ENCODE results near the gene EPHB6. TPM values are rescaled to one million over a fixed set of nuclear protein-coding genes. Genes with fewer than 3 reads are reported as not detected.

The EPHB6 gene
- polyA plus RNA-seq, 1 donor from 2014 or later, result 25.3 TPM

DNA sequence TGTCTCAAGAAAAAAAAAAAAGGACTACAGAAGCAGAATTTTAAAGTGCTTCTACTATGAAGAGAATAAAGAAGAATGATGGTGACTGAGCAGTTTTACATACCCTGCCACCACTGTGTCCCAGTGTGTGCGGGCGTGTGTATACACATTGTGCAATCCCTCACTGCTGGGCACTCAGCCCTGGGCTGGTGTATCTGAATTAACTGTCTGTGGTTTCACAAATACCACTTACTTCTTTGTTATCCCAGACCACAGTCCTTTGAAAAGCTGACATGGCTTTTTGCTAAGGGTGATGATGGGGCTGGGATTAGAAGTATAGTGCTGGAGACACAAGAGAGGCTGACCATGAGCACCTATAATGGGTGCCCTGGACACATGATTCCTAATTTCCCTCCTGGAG, 51.8 kb downstream of the EPHB6 start:
- Histone ChIP-seq H3K9me2 (ENCODE audit: insufficient read depth, low read length) (no peaks in the 10 kb centered on the region), H3K27ac (ENCODE audit: low read length) (no peak overlapping the region), H4K20me1 (ENCODE audit: insufficient read depth) (no peaks in the 10 kb centered on the region), H3K79me2 (replicated peaks; ENCODE audit: insufficient read depth, low read length) (no peaks in the 10 kb centered on the region), H3K9ac (ENCODE audit: low read length) (no peak overlapping the region), H3K4me3 (ENCODE audit: low read length) (no peak overlapping the region), H3F3A (ENCODE audit: insufficient read depth, low read length, poor library complexity, severe bottlenecking) (no peaks in the 10 kb centered on the region), H3K27me3 (ENCODE audit: insufficient read depth, low read depth, low read length) (no peaks in the 10 kb centered on the region), H2AFZ (ENCODE audit: low read depth, low read length) (no peak overlapping the region), H3K36me3 (ENCODE audit: insufficient read depth, low read length) (no peaks in the 10 kb centered on the region), H3K4me2 (ENCODE audit: low read length) (no peak overlapping the region), H3K9me3 (ENCODE audit: low read length) (peaks cover 6% of the 10 kb centered on the region)
- TF ChIP-seq, protein P1, sequence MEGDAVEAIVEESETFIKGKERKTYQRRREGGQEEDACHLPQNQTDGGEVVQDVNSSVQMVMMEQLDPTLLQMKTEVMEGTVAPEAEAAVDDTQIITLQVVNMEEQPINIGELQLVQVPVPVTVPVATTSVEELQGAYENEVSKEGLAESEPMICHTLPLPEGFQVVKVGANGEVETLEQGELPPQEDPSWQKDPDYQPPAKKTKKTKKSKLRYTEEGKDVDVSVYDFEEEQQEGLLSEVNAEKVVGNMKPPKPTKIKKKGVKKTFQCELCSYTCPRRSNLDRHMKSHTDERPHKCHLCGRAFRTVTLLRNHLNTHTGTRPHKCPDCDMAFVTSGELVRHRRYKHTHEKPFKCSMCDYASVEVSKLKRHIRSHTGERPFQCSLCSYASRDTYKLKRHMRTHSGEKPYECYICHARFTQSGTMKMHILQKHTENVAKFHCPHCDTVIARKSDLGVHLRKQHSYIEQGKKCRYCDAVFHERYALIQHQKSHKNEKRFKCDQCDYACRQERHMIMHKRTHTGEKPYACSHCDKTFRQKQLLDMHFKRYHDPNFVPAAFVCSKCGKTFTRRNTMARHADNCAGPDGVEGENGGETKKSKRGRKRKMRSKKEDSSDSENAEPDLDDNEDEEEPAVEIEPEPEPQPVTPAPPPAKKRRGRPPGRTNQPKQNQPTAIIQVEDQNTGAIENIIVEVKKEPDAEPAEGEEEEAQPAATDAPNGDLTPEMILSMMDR (IDR thresholded peaks at IDR 0.05; ENCODE audit: poor library complexity, severe bottlenecking), result no peak
- TF ChIP-seq POLR2AphosphoS5 (IDR thresholded peaks at IDR 0.05), result no peak
- TF ChIP-seq EZH2 (IDR thresholded peaks at IDR 0.05; ENCODE audit: borderline replicate concordance, insufficient read depth, low read length, poor library complexity, severe bottlenecking), result no peak

DNA sequence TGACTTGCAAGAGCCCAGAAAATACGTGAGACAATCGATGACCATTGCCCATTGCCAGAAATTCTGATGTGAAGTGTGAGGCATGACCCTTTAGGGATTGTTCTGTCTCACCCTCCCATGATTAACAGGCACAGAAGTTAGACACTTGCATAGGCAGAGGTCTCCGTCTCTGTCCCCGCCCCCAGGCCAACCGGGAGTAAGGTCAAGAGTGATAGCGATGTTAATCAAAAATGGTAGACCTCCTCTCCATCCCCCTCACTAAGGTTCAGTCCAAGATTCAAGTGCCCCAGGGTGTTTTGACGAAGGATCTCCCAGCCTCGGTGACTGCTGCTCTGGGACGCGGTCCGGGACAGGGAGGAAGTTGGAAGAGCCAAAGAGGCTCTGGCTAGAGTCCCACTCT, 53.4 kb downstream of the EPHB6 start:
- H3K9me2 ChIP-seq (ENCODE audit: insufficient read depth, low read length), result no peaks in the 10 kb centered on the region
- H2AFZ ChIP-seq (ENCODE audit: low read depth, low read length), result no peak overlapping the region
- no peak overlapping the region for H3K27ac ChIP-seq (ENCODE audit: low read length)
- H3K9ac ChIP-seq (ENCODE audit: low read length), result no peak overlapping the region
- H3K79me2 ChIP-seq (replicated peaks; ENCODE audit: insufficient read depth, low read length), result no peaks in the 10 kb centered on the region
- H4K20me1 ChIP-seq (ENCODE audit: insufficient read depth), result no peaks in the 10 kb centered on the region
- H3K36me3 ChIP-seq (ENCODE audit: insufficient read depth, low read length), result no peaks in the 10 kb centered on the region
- H3K9me3 ChIP-seq (ENCODE audit: low read length), result peaks cover 6% of the 10 kb centered on the region
- no peak overlapping the region for H3K4me2 ChIP-seq (ENCODE audit: low read length)
- TF ChIP-seq, protein P2, sequence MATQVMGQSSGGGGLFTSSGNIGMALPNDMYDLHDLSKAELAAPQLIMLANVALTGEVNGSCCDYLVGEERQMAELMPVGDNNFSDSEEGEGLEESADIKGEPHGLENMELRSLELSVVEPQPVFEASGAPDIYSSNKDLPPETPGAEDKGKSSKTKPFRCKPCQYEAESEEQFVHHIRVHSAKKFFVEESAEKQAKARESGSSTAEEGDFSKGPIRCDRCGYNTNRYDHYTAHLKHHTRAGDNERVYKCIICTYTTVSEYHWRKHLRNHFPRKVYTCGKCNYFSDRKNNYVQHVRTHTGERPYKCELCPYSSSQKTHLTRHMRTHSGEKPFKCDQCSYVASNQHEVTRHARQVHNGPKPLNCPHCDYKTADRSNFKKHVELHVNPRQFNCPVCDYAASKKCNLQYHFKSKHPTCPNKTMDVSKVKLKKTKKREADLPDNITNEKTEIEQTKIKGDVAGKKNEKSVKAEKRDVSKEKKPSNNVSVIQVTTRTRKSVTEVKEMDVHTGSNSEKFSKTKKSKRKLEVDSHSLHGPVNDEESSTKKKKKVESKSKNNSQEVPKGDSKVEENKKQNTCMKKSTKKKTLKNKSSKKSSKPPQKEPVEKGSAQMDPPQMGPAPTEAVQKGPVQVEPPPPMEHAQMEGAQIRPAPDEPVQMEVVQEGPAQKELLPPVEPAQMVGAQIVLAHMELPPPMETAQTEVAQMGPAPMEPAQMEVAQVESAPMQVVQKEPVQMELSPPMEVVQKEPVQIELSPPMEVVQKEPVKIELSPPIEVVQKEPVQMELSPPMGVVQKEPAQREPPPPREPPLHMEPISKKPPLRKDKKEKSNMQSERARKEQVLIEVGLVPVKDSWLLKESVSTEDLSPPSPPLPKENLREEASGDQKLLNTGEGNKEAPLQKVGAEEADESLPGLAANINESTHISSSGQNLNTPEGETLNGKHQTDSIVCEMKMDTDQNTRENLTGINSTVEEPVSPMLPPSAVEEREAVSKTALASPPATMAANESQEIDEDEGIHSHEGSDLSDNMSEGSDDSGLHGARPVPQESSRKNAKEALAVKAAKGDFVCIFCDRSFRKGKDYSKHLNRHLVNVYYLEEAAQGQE (IDR thresholded peaks at IDR 0.05; ENCODE audit: borderline replicate concordance), result no peak
- TF ChIP-seq EZH2 (IDR thresholded peaks at IDR 0.05; ENCODE audit: borderline replicate concordance, insufficient read depth, low read length, poor library complexity, severe bottlenecking), result no peak
- TF ChIP-seq EP300 (conservative IDR thresholded peaks at IDR 0.05; ENCODE audit: poor library complexity, severe bottlenecking), result no peak
- TF ChIP-seq TAF1 (IDR thresholded peaks at IDR 0.05; ENCODE audit: low read depth), result no peak
- TF ChIP-seq POLR2AphosphoS5 (IDR thresholded peaks at IDR 0.05), result no peak
- TF ChIP-seq SMC3 (conservative IDR thresholded peaks at IDR 0.05; ENCODE audit: poor library complexity), result no peak
- TF ChIP-seq, protein P1 (IDR thresholded peaks at IDR 0.05; ENCODE audit: poor library complexity, severe bottlenecking), result no peak
- no peak for TF ChIP-seq RAD21 (conservative IDR thresholded peaks at IDR 0.05)
- TF ChIP-seq MXI1 (conservative IDR thresholded peaks at IDR 0.05; ENCODE audit: poor library complexity, severe bottlenecking), result no peak
- H3K27me3 ChIP-seq (ENCODE audit: insufficient read depth, low read depth, low read length), result no peaks in the 10 kb centered on the region
- H3F3A ChIP-seq (ENCODE audit: insufficient read depth, low read length, poor library complexity, severe bottlenecking), result no peaks in the 10 kb centered on the region
- no peak overlapping the region for H3K4me3 ChIP-seq (ENCODE audit: low read length)

Data from neural cell (in vitro differentiated cells).